ENCODE data around the gene CTTNBP2NL.
"Not testable (repeated sequence)": the region's sequence is repeated elsewhere in the genome, so short reads cannot be mapped to it uniquely, and the experiment has no call there.

GRCh38 chr1:112487686-112488085 lies 91.7 kb downstream of the CTTNBP2NL start:
- not testable (repeated sequence) for TF ChIP-seq EZH2phosphoT487 (IDR thresholded peaks at IDR 0.05; ENCODE audit: low read depth, severe bottlenecking, unreplicated experiment); CTCF (IDR thresholded peaks at IDR 0.05; ENCODE audit: poor library complexity)
